SK-N-SH (cell line): ENCODE data around the gene VEGFD. TPM values are rescaled to one million over a fixed set of nuclear protein-coding genes. Genes with fewer than 3 reads are reported as not detected.
A peak's percentile ranks its signal among the peaks of the same experiment; 100 is the strongest.

Source experiments
- EZH2phosphoT487 ChIP-seq: fragments of 200-600 bp; sonication (generic); IDR thresholded peaks from 2 replicates; pipeline ENCODE4 v1.6.1; 2017; ENCODE audit warnings: low read depth, mixed run types, mild to moderate bottlenecking, antibody characterized with exemption, moderate library complexity, borderline replicate concordance
- FOXJ3 ChIP-seq: sonication (generic); formaldehyde crosslinking; IDR thresholded peaks from 2 replicates; pipeline ENCODE4 v1.5.1; 2020; ENCODE audit warnings: mild to moderate bottlenecking, missing genetic modification reagents
- FOXM1 ChIP-seq: IDR thresholded peaks from 2 replicates; pipeline ENCODE4 v1.4.0; 2012; ENCODE audit warnings: low read depth, mild to moderate bottlenecking
- GATA2 ChIP-seq: sonication (generic); formaldehyde crosslinking; IDR thresholded peaks from 2 replicates; pipeline ENCODE4 v1.5.0; 2020; ENCODE audit warnings: mild to moderate bottlenecking, missing genetic modification reagents
- MEF2A ChIP-seq: IDR thresholded peaks from 2 replicates; pipeline ENCODE4 v1.4.0; 2012; ENCODE audit warnings: low read depth, borderline replicate concordance
- NFIC ChIP-seq: IDR thresholded peaks from 2 replicates; pipeline ENCODE4 v1.4.0; 2012; ENCODE audit warnings: borderline replicate concordance
- NRF1 ChIP-seq: IDR thresholded peaks from 2 replicates; pipeline ENCODE4 v1.6.1; 2012; ENCODE audit warnings: low read depth, mild to moderate bottlenecking, low read length
- RCOR1 ChIP-seq: fragments of 150-350 bp; IDR thresholded peaks from 2 replicates; pipeline ENCODE4 v1.6.1; 2017; ENCODE audit warnings: antibody characterized with exemption, low read length
- RFX5 ChIP-seq: IDR thresholded peaks from 2 replicates; pipeline ENCODE4 v1.6.1; 2012; ENCODE audit warnings: mild to moderate bottlenecking, improper control_type of control experiment, low read length
- SIN3A ChIP-seq: IDR thresholded peaks from 2 replicates; pipeline ENCODE4 v1.6.1; 2012; ENCODE audit warnings: low read depth, mild to moderate bottlenecking, low read length, moderate library complexity, borderline replicate concordance
- SMC3 ChIP-seq: IDR thresholded peaks from 2 replicates; pipeline ENCODE4 v1.6.1; 2012; ENCODE audit warnings: low read depth, low read length, improper control_type of control experiment
- TAF1 ChIP-seq: IDR thresholded peaks from 2 replicates; pipeline ENCODE4 v1.6.1; 2012; ENCODE audit warnings: low read depth, mild to moderate bottlenecking, low read length, moderate library complexity, borderline replicate concordance
- TCF12 ChIP-seq: IDR thresholded peaks from 2 replicates; pipeline ENCODE4 v1.4.0; 2012
- TEAD4 ChIP-seq: IDR thresholded peaks from 2 replicates; pipeline ENCODE4 v1.4.0; 2012; ENCODE audit warnings: mild to moderate bottlenecking, borderline replicate concordance; ENCODE audit not compliant: insufficient read depth
- polyA plus RNA-seq, 3 experiments: library from polyadenylated mRNA; depleted of rRNA; stranded (reverse); fragments of >200 nt; gene quantifications; 2 replicates each; pipeline ENCODE4 v1.2.3, GENCODE V29; 2012
- TF ChIP-seq, protein P1 (sequence below): IDR thresholded peaks from 2 replicates; pipeline ENCODE4 v1.6.1; 2012; ENCODE audit warnings: mild to moderate bottlenecking, low read depth, low read length, moderate library complexity
- TF ChIP-seq, protein P2 (sequence below): fragments of 200-600 bp; sonication (generic); IDR thresholded peaks from 2 replicates; pipeline ENCODE4 v1.6.1; 2017; ENCODE audit warnings: antibody characterized with exemption, mild to moderate bottlenecking, moderate library complexity
- TF ChIP-seq, protein P3 (sequence below): IDR thresholded peaks from 2 replicates; pipeline ENCODE4; 2012

Gene VEGFD
- polyA plus RNA-seq, 1 of the 3 experiments (the other 2 are of a cell fraction), result 5.3 TPM

DNA sequence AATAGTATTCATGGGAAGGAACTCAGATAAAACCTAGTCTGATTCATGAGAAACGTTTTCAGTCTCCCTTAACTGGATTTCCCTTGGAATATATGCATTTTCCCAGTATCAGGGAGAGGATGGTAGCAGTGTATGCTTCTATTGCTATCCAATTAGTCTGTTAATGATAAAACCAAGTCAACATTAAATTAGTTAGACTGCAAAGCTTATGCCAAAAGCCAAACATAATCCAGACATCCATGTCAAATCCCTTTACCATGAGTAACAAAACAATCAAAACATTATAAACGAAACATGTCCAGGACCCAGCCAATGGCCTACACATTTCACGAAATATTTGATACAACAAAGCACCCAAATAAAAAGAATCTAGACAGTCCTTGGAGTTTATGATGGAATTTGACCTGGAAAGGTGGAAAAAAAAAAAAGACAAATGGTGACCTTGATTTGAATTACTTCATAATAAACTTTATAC lies 34.5 kb upstream of the VEGFD start (continued):
- TF ChIP-seq RFX5, result no peak
- no peak for TF ChIP-seq TAF1
- TF ChIP-seq NRF1, result no peak
- peak; percentile 55 for TF ChIP-seq GATA2 (CRISPR knock-in tag)
- no peak for TF ChIP-seq MEF2A
- no peak for TF ChIP-seq SMC3
- 0 out of 2 replicates have a peak, but pooled peaks have one; percentile 18 for TF ChIP-seq FOXJ3 (CRISPR knock-in tag)
- TF ChIP-seq, protein P1, sequence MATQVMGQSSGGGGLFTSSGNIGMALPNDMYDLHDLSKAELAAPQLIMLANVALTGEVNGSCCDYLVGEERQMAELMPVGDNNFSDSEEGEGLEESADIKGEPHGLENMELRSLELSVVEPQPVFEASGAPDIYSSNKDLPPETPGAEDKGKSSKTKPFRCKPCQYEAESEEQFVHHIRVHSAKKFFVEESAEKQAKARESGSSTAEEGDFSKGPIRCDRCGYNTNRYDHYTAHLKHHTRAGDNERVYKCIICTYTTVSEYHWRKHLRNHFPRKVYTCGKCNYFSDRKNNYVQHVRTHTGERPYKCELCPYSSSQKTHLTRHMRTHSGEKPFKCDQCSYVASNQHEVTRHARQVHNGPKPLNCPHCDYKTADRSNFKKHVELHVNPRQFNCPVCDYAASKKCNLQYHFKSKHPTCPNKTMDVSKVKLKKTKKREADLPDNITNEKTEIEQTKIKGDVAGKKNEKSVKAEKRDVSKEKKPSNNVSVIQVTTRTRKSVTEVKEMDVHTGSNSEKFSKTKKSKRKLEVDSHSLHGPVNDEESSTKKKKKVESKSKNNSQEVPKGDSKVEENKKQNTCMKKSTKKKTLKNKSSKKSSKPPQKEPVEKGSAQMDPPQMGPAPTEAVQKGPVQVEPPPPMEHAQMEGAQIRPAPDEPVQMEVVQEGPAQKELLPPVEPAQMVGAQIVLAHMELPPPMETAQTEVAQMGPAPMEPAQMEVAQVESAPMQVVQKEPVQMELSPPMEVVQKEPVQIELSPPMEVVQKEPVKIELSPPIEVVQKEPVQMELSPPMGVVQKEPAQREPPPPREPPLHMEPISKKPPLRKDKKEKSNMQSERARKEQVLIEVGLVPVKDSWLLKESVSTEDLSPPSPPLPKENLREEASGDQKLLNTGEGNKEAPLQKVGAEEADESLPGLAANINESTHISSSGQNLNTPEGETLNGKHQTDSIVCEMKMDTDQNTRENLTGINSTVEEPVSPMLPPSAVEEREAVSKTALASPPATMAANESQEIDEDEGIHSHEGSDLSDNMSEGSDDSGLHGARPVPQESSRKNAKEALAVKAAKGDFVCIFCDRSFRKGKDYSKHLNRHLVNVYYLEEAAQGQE, result no peak
- peak; percentile 38; the same call in 1 of the 2 replicates for TF ChIP-seq RCOR1
- TF ChIP-seq, protein P2, sequence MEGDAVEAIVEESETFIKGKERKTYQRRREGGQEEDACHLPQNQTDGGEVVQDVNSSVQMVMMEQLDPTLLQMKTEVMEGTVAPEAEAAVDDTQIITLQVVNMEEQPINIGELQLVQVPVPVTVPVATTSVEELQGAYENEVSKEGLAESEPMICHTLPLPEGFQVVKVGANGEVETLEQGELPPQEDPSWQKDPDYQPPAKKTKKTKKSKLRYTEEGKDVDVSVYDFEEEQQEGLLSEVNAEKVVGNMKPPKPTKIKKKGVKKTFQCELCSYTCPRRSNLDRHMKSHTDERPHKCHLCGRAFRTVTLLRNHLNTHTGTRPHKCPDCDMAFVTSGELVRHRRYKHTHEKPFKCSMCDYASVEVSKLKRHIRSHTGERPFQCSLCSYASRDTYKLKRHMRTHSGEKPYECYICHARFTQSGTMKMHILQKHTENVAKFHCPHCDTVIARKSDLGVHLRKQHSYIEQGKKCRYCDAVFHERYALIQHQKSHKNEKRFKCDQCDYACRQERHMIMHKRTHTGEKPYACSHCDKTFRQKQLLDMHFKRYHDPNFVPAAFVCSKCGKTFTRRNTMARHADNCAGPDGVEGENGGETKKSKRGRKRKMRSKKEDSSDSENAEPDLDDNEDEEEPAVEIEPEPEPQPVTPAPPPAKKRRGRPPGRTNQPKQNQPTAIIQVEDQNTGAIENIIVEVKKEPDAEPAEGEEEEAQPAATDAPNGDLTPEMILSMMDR, result no peak
- no peak for TF ChIP-seq EZH2phosphoT487
- TF ChIP-seq TEAD4, result no peak
- TF ChIP-seq TCF12, result peak; percentile 39
- no peak for TF ChIP-seq SIN3A
- 0 out of 2 replicates have a peak, but pooled peaks have one; percentile 4 for TF ChIP-seq FOXM1
- TF ChIP-seq NFIC, result peak; percentile 19; the same call in 1 of the 2 replicates
- TF ChIP-seq, protein P3, sequence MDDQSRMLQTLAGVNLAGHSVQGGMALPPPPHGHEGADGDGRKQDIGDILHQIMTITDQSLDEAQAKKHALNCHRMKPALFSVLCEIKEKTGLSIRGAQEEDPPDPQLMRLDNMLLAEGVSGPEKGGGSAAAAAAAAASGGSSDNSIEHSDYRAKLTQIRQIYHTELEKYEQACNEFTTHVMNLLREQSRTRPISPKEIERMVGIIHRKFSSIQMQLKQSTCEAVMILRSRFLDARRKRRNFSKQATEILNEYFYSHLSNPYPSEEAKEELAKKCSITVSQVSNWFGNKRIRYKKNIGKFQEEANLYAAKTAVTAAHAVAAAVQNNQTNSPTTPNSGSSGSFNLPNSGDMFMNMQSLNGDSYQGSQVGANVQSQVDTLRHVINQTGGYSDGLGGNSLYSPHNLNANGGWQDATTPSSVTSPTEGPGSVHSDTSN, result peak; percentile 51
- TF ChIP-seq, all 33 proteins: peak for 11
